ENCODE data around the gene KLHL22. TPM values are rescaled to one million over a fixed set of nuclear protein-coding genes. Genes with fewer than 3 reads are reported as not detected.

Gene KLHL22
- total and polyA plus RNA-seq, 2 of the 4 experiments (the other 2 are of a cell fraction): 27.1 to 30.1 TPM

- peak; percentile 65 for TF ChIP-seq SMC3 (IDR thresholded peaks at IDR 0.05; ENCODE audit: low read depth, low read length)
- TF ChIP-seq RFX5 (IDR thresholded peaks at IDR 0.05; ENCODE audit: low read depth, low read length): no peak
- peak; percentile 69 for TF ChIP-seq RAD21 (IDR thresholded peaks at IDR 0.05; ENCODE audit: low read length)
Observed at GRCh38 chr22:20495861-20496681, 476 bp upstream of the KLHL22 start (continued).

- Histone ChIP-seq H2BK20ac (ENCODE audit: low read depth, low read length) (no peak overlapping the region), H4K5ac (ENCODE audit: low read depth, low read length) (no peak overlapping the region), H3K4ac (ENCODE audit: low read depth, low read length) (no peak overlapping the region), H4K20me1 (ENCODE audit: insufficient read depth, low read length) (peaks cover 43% of the 10 kb centered on the region), H3K4me2 (ENCODE audit: low read depth, low read length) (no peak overlapping the region), H2AFZ (replicated peaks; ENCODE audit: low read length, poor library complexity) (no peak overlapping the region), H2BK120ac (ENCODE audit: low read depth, low read length) (no peak overlapping the region), H2AK9ac (replicated peaks; ENCODE audit: low read depth, low read length, poor library complexity) (no peak overlapping the region), H3K4me3 (ENCODE audit: insufficient read depth, low read depth, low read length) (no peak overlapping the region), H2BK15ac (ENCODE audit: low read depth, low read length) (no peak overlapping the region), H3K56ac (ENCODE audit: extremely low read depth, insufficient read depth, low read length) (no peak overlapping the region), H3K14ac (replicated peaks; ENCODE audit: low read depth, low read length) (no peak overlapping the region), H3K9me1 (ENCODE audit: insufficient read depth, low read length) (peaks cover 20% of the 10 kb centered on the region), H3K18ac (ENCODE audit: low read depth, low read length) (no peak overlapping the region), H3K23ac (ENCODE audit: low read depth, low read length) (no peak overlapping the region), H3K27ac (ENCODE audit: insufficient read depth, low read length) (no peak overlapping the region), H3K9ac (ENCODE audit: low read depth, low read length) (no peak overlapping the region), H2AK5ac (ENCODE audit: low read depth, low read length) (no peak overlapping the region), H3K4me1 (ENCODE audit: control insufficient read depth, insufficient read depth, low read length) (peaks cover 4% of the 10 kb centered on the region), H4K8ac (ENCODE audit: low read depth in 2 of 2, low read length in 2 of 2) (no peak overlapping the region), H2BK5ac (ENCODE audit: low read depth, low read length, poor library complexity, severe bottlenecking) (no peak overlapping the region), H3K36me3 (ENCODE audit: control insufficient read depth, insufficient read depth, low read length) (peaks cover 9% of the 10 kb centered on the region; the same call in 1 of the 2 replicates), H3K27me3 (ENCODE audit: control insufficient read depth, insufficient read depth, low read length) (no peaks in the 10 kb centered on the region), H3K79me1 (ENCODE audit: low read depth in 1 of 2, low read length in 2 of 2) (peaks cover 53 to 83% of the 10 kb centered on the region in 2 experiments), H3K9me3 (ENCODE audit: control insufficient read depth, insufficient read depth, low read length) (no peaks in the 10 kb centered on the region), H4K91ac (ENCODE audit: insufficient read depth, low read depth, low read length) (no peak overlapping the region)
- DNase-seq: no peak
- no TSS peak for BruUV-seq (replicated peaks)
- intact Hi-C loops (cut with micrococcal nuclease): no loop called here
- WGBS, 2 experiments (ENCODE audit: extremely low coverage in 2 of 2, insufficient read length in 1 of 2): no CpG with 5 or more reads among the region's 2 CpGs
- TF ChIP-seq CEBPB (IDR thresholded peaks at IDR 0.05; ENCODE audit: low read depth, low read length) (peak; percentile 65), POLR2A (IDR thresholded peaks at IDR 0.05; ENCODE audit: low read depth, low read length) (no peak)
- in situ Hi-C loops (cut with MboI; ENCODE audit: low sequenced_read_pairs): no loop called here
- CTCF ChIA-PET: no interaction called here
- dilution Hi-C loops (cut with HindIII; ENCODE audit: low sequenced_read_pairs, unreplicated experiment): no loop called here
- no peak for ATAC-seq (ENCODE audit: low read depth)
- POLR2A ChIA-PET (ENCODE audit: unreplicated experiment): interaction anchor here (0.6 kb wide), 1 partner anchor 81 kb away, joined by 3 read pairs; no protein-coding TSS in a partner anchor
Observed at GRCh38 chr22:20491346-20491745, 4.2 kb downstream of the KLHL22 start.

All from IMR-90 (cell line).